HG02610 (cell line): ENCODE results near the gene ZNF394.

Experiments
- ATAC-seq: cut with Tn5 transposase; IDR thresholded peaks from one replicate; pipeline ENCODE4 v1.9.1; 2021; ENCODE audit warnings: mild to moderate bottlenecking, moderate library complexity; ENCODE audit not compliant: unreplicated experiment

The ZNF394 gene

GRCh38 chr7:99453105-99453504 lies 47.0 kb downstream of the ZNF394 start:
- ATAC-seq: no peak

GRCh38 chr7:99452541-99452940 lies 47.5 kb downstream of the ZNF394 start:
- ATAC-seq: no peak

- ATAC-seq: no peak
These were observed 48.1 kb downstream of the ZNF394 start for GRCh38 chr7:99451936-99452335.

GRCh38 chr7:99449326-99449725 lies 50.8 kb downstream of the ZNF394 start:
- ATAC-seq: no peak

GRCh38 chr7:99448855-99449254 lies 51.2 kb downstream of the ZNF394 start:
- ATAC-seq: no peak

GRCh38 chr7:99447943-99448342 lies 52.1 kb downstream of the ZNF394 start:
- ATAC-seq: no peak

GRCh38 chr7:99446096-99446495 lies 54.0 kb downstream of the ZNF394 start:
- no peak for ATAC-seq
